HEK293 (cell line): ENCODE results near the gene C10orf67.

Source experiments
- CTCF ChIA-PET: fragments of 350-600 bp; formaldehyde crosslinking; extraction: SDS; loops from one replicate; lab custom pipeline; 2021; ENCODE audit warnings: antibody characterized with exemption; lab: Yijun Ruan, JAX
- POLR2A ChIA-PET: fragments of 300-600 bp; formaldehyde crosslinking; extraction: SDS; loops from one replicate; lab custom pipeline; 2020; ENCODE audit warnings: antibody characterized with exemption, inconsistent platforms; lab: Yijun Ruan, JAX
- H3K27ac ChIP-seq: fragments of 200-500 bp; sonication (Bioruptor generic); 2 replicates; pipeline ENCODE4 v1.5.1; 2014; ENCODE audit warnings: low read depth, low read length, control low read depth, inconsistent platforms; ENCODE audit errors: extremely low read depth
- H3K36me3 ChIP-seq, 2 experiments: fragments of 200-500 bp in 1 of 2; sonication (Bioruptor generic) in 1 of 2; 1 replicate in 1 of 2; 2 replicates in 1 of 2; pipeline ENCODE4 v1.5.1; 2014 to 2017; ENCODE audit warnings: inconsistent platforms in 2 of 2, low read length in 2 of 2; ENCODE audit not compliant: control insufficient read depth in 2 of 2, insufficient read depth in 1 of 2
- H3K4me1 ChIP-seq: fragments of 200-500 bp; sonication (Bioruptor generic); 2 replicates; pipeline ENCODE4 v1.5.1; 2014; ENCODE audit warnings: mild to moderate bottlenecking, low read length, inconsistent platforms; ENCODE audit not compliant: control insufficient read depth, insufficient read depth
- H3K4me3 ChIP-seq: 2 replicates; pipeline ENCODE4 v1.5.1; 2011; ENCODE audit warnings: low read depth, mild to moderate bottlenecking, control low read depth, low read length, moderate library complexity
- H3K9me3 ChIP-seq: fragments of 200-500 bp; sonication (Bioruptor generic); 2 replicates; pipeline ENCODE4 v1.5.1; 2014; ENCODE audit warnings: low read depth, low read length, inconsistent platforms; ENCODE audit not compliant: control insufficient read depth, insufficient read depth
- BCL11A ChIP-seq: fragments of 450-650 bp; formaldehyde crosslinking; IDR thresholded peaks from 2 replicates; pipeline ENCODE4 v1.5.1; 2016; ENCODE audit warnings: low read depth, missing biosample characterization, missing genetic modification characterization
- GLI4 ChIP-seq: fragments of 450-650 bp; formaldehyde crosslinking; IDR thresholded peaks from 2 replicates; pipeline ENCODE4 v1.5.1; 2016; ENCODE audit warnings: missing biosample characterization, missing genetic modification characterization
- GLIS1 ChIP-seq: fragments of 450-650 bp; formaldehyde crosslinking; IDR thresholded peaks from 2 replicates; pipeline ENCODE4 v1.5.1; 2016; ENCODE audit warnings: missing biosample characterization, missing genetic modification characterization
- IKZF3 ChIP-seq: fragments of 450-650 bp; IDR thresholded peaks from 2 replicates; pipeline ENCODE4 v1.5.0; 2018; ENCODE audit warnings: missing biosample characterization, mild to moderate bottlenecking, missing genetic modification characterization, moderate library complexity
- KLF1 ChIP-seq: fragments of 450-650 bp; formaldehyde crosslinking; IDR thresholded peaks from 2 replicates; pipeline ENCODE4 v1.5.1; 2016; ENCODE audit warnings: missing biosample characterization, missing genetic modification characterization
- KLF16 ChIP-seq: fragments of 450-650 bp; formaldehyde crosslinking; IDR thresholded peaks from 2 replicates; pipeline ENCODE4 v1.5.1; 2017; ENCODE audit warnings: missing biosample characterization, missing genetic modification characterization
- KLF7 ChIP-seq: fragments of 450-650 bp; formaldehyde crosslinking; IDR thresholded peaks from 2 replicates; pipeline ENCODE4 v1.5.1; 2016; ENCODE audit warnings: missing biosample characterization, missing genetic modification characterization, borderline replicate concordance
- SCRT2 ChIP-seq: fragments of 450-650 bp; formaldehyde crosslinking; IDR thresholded peaks from 2 replicates; pipeline ENCODE4 v1.5.1; 2016; ENCODE audit warnings: missing biosample characterization, missing genetic modification characterization
- YY1 ChIP-seq: fragments of 450-650 bp; formaldehyde crosslinking; IDR thresholded peaks from 2 replicates; pipeline ENCODE4 v1.5.1; 2018; ENCODE audit warnings: missing biosample characterization, missing genetic modification characterization
- ZFP3 ChIP-seq: fragments of 450-650 bp; formaldehyde crosslinking; IDR thresholded peaks from 2 replicates; pipeline ENCODE4 v1.5.1; 2016; ENCODE audit warnings: low read depth, missing biosample characterization, missing genetic modification characterization
- ZFP41 ChIP-seq: fragments of 450-650 bp; formaldehyde crosslinking; IDR thresholded peaks from 2 replicates; pipeline ENCODE4 v1.5.1; 2016; ENCODE audit warnings: missing biosample characterization, missing genetic modification characterization, borderline replicate concordance
- ZNF132 ChIP-seq: fragments of 450-650 bp; formaldehyde crosslinking; IDR thresholded peaks from 2 replicates; pipeline ENCODE4 v1.5.1; 2017; ENCODE audit warnings: missing biosample characterization, missing genetic modification characterization, borderline replicate concordance
- ZNF155 ChIP-seq: fragments of 450-650 bp; formaldehyde crosslinking; IDR thresholded peaks from 2 replicates; pipeline ENCODE4 v1.5.1; 2016; ENCODE audit warnings: missing biosample characterization, missing genetic modification characterization
- ZNF157 ChIP-seq: fragments of 450-650 bp; formaldehyde crosslinking; IDR thresholded peaks from 2 replicates; pipeline ENCODE4 v1.5.1; 2016; ENCODE audit warnings: missing biosample characterization, missing genetic modification characterization
- ZNF202 ChIP-seq: fragments of 450-650 bp; formaldehyde crosslinking; IDR thresholded peaks from 2 replicates; pipeline ENCODE4 v1.5.1; 2016; ENCODE audit warnings: missing biosample characterization, missing genetic modification characterization, borderline replicate concordance
- ZNF248 ChIP-seq: fragments of 450-650 bp; formaldehyde crosslinking; IDR thresholded peaks from 2 replicates; pipeline ENCODE4 v1.5.1; 2017; ENCODE audit warnings: missing biosample characterization, missing genetic modification characterization
- ZNF354C ChIP-seq: fragments of 450-650 bp; formaldehyde crosslinking; IDR thresholded peaks from 2 replicates; pipeline ENCODE4 v1.5.1; 2016; ENCODE audit warnings: missing biosample characterization, missing genetic modification characterization, low read depth, borderline replicate concordance
- ZNF426 ChIP-seq: fragments of 450-650 bp; formaldehyde crosslinking; IDR thresholded peaks from 2 replicates; pipeline ENCODE4 v1.5.1; 2017; ENCODE audit warnings: missing biosample characterization, missing genetic modification characterization, mild to moderate bottlenecking, inconsistent platforms, moderate library complexity
- ZNF510 ChIP-seq: fragments of 450-650 bp; formaldehyde crosslinking; IDR thresholded peaks from 2 replicates; pipeline ENCODE4 v1.5.1; 2018; ENCODE audit warnings: mild to moderate bottlenecking, missing genetic modification characterization, missing biosample characterization; ENCODE audit not compliant: insufficient replicate concordance
- ZNF521 ChIP-seq: fragments of 450-650 bp; formaldehyde crosslinking; IDR thresholded peaks from 2 replicates; pipeline ENCODE4 v1.5.1; 2017; ENCODE audit warnings: missing biosample characterization, mild to moderate bottlenecking, missing genetic modification characterization
- ZNF529 ChIP-seq: fragments of 450-650 bp; formaldehyde crosslinking; IDR thresholded peaks from 2 replicates; pipeline ENCODE4 v1.5.1; 2017; ENCODE audit warnings: missing genetic modification characterization, missing biosample characterization; ENCODE audit not compliant: insufficient replicate concordance
- ZNF544 ChIP-seq: fragments of 450-650 bp; formaldehyde crosslinking; IDR thresholded peaks from 2 replicates; pipeline ENCODE4 v1.5.0; 2017; ENCODE audit warnings: missing biosample characterization, missing genetic modification characterization
- ZNF549 ChIP-seq: fragments of 450-650 bp; IDR thresholded peaks from 2 replicates; pipeline ENCODE4 v1.5.1; 2018; ENCODE audit warnings: missing biosample characterization, missing genetic modification characterization, mild to moderate bottlenecking, inconsistent platforms, moderate library complexity
- ZNF585B ChIP-seq: fragments of 450-650 bp; formaldehyde crosslinking; IDR thresholded peaks from 2 replicates; pipeline ENCODE4 v1.5.1; 2016; ENCODE audit warnings: missing biosample characterization, missing genetic modification characterization
- ZNF629 ChIP-seq: fragments of 450-650 bp; formaldehyde crosslinking; IDR thresholded peaks from 2 replicates; pipeline ENCODE4 v1.5.1; 2017; ENCODE audit warnings: missing biosample characterization, missing genetic modification characterization
- ZNF664 ChIP-seq: fragments of 450-650 bp; formaldehyde crosslinking; IDR thresholded peaks from 2 replicates; pipeline ENCODE4 v1.5.1; 2016; ENCODE audit warnings: missing biosample characterization, missing genetic modification characterization
- ZNF776 ChIP-seq: fragments of 450-650 bp; formaldehyde crosslinking; IDR thresholded peaks from 2 replicates; pipeline ENCODE4 v1.5.0; 2017; ENCODE audit warnings: missing biosample characterization, missing genetic modification characterization, borderline replicate concordance
- ZNF791 ChIP-seq: fragments of 450-650 bp; formaldehyde crosslinking; IDR thresholded peaks from 2 replicates; pipeline ENCODE4 v1.5.1; 2016; ENCODE audit warnings: missing biosample characterization, missing genetic modification characterization
- ZNF837 ChIP-seq: fragments of 450-650 bp; formaldehyde crosslinking; IDR thresholded peaks from 2 replicates; pipeline ENCODE4 v1.5.1; 2016; ENCODE audit warnings: missing biosample characterization, missing genetic modification characterization
- ZSCAN16 ChIP-seq: fragments of 450-650 bp; formaldehyde crosslinking; IDR thresholded peaks from 2 replicates; pipeline ENCODE4 v1.5.1; 2016; ENCODE audit warnings: missing biosample characterization, missing genetic modification characterization

Gene C10orf67

DNA sequence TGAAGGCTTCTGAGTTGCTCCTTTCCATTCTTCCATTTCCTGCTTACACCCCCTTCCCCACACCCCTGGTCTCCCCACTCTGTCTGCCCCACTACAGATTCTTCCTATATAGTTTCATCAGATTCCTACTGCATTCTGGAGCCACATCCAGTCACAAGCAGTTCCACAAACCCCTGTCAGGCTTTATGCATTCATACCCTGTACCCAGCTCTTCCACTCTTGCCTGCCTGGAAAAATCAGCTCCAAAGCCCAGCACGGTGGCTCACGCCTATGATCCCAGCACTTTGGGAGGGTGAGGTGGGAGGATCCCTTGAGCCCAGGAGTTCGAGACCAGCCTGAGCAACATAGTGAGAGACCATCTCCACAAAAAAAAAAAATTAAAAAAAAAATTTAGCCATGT, 60.4 kb downstream of the C10orf67 start:
- TF ChIP-seq YY1 (tag by site-specific recombination) = no peak
- no peak for TF ChIP-seq ZNF837 (tag by site-specific recombination)
- no peak for TF ChIP-seq ZNF549
- no peak for TF ChIP-seq ZSCAN16 (tag by site-specific recombination)
- no peak for TF ChIP-seq ZNF529
- no peak for TF ChIP-seq ZNF544 (tag by site-specific recombination)
- no peak for TF ChIP-seq KLF7 (tag by site-specific recombination)
- no peak for TF ChIP-seq ZNF629 (tag by site-specific recombination)
- no peak for TF ChIP-seq ZNF791
- TF ChIP-seq ZNF426 (tag by site-specific recombination) = no peak
- TF ChIP-seq, all 188 proteins: peak for 0
- H3K9me3 ChIP-seq = no peaks in the 10 kb centered on the region
- H3K27ac ChIP-seq = no peak overlapping the region
- H3K36me3 ChIP-seq = no peaks in the 10 kb centered on the region
- POLR2A ChIA-PET = no interaction called here
- CTCF ChIA-PET = interaction anchor here (0.7 to 2.1 kb wide), 2 partner anchors 10 to 14 kb away, joined by 3 to 12 read pairs; no protein-coding TSS in a partner anchor
- H3K4me3 ChIP-seq = no peak overlapping the region
- no peaks in the 10 kb centered on the region for H3K4me1 ChIP-seq

DNA sequence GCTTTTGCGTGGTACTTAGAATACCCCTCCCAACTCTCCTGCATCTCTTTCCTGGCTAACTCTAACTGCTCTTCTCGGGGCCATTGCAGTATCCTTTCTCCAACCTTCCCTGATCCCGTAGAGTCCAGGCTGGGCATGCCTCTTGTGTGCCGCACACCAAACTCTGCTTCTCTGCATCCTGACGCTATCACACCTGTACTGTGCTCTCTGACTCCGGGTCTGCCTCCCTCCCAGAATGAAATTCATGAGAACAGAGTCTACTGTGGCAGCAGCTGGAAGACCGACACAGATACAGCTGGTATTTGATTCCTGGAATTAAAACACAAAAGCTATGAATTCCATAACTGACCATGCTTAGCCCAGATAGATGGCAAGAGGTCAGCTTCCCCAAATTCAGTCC, 60.9 kb downstream of the C10orf67 start:
- Histone ChIP-seq H3K36me3 (no peaks in the 10 kb centered on the region), H3K4me3 (no peak overlapping the region), H3K9me3 (no peaks in the 10 kb centered on the region), H3K4me1 (no peaks in the 10 kb centered on the region), H3K27ac (no peak overlapping the region)
- POLR2A ChIA-PET = no interaction called here
- CTCF ChIA-PET = interaction anchor here (0.7 to 6.5 kb wide), 2 partner anchors 10 to 13 kb away, joined by 3 to 42 read pairs; no protein-coding TSS in a partner anchor
- TF ChIP-seq ZFP41 (tag by site-specific recombination) = no peak
- TF ChIP-seq GLIS1 = no peak
- TF ChIP-seq GLI4 (tag by site-specific recombination) = no peak
- TF ChIP-seq ZNF248 (tag by site-specific recombination) = no peak
- no peak for TF ChIP-seq ZNF157 (tag by site-specific recombination)
- no peak for TF ChIP-seq ZNF585B
- TF ChIP-seq SCRT2 (tag by site-specific recombination) = no peak
- TF ChIP-seq KLF1 = no peak
- TF ChIP-seq ZNF521 (tag by site-specific recombination) = no peak
- TF ChIP-seq ZNF354C (tag by site-specific recombination) = no peak
- no peak for TF ChIP-seq ZNF202 (tag by site-specific recombination)
- TF ChIP-seq KLF16 (tag by site-specific recombination) = no peak
- TF ChIP-seq, all 188 proteins: peak for 0

DNA sequence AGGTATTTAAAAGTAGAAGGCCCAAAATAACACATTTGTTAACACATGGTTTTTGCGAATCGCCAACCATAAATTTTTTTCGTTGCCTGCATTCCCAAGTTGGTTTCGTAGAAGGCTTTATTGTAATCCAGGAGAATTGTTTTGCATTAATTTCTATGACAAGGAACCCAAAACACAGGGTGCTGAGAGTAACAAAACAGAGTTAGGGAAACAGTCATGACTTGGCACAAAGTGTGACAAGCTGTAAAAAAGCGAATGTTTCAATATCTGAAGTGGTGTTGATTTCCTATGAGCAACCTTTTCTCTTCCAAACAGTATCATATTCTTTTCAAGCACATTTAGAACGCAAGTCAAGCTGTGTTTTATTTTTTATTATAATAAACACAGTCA, 63.6 kb downstream of the C10orf67 start:
- POLR2A ChIA-PET = no interaction called here
- no peak overlapping the region for H3K27ac ChIP-seq
- no peak for TF ChIP-seq ZFP3
- no peak for TF ChIP-seq ZNF776
- no peak for TF ChIP-seq ZNF664 (tag by site-specific recombination)
- TF ChIP-seq IKZF3 (tag by site-specific recombination) = no peak
- TF ChIP-seq ZNF132 (tag by site-specific recombination) = no peak
- no peak for TF ChIP-seq ZNF155 (tag by site-specific recombination)
- no peak for TF ChIP-seq BCL11A (tag by site-specific recombination)
- no peak for TF ChIP-seq ZNF510 (tag by site-specific recombination)
- TF ChIP-seq, all 188 proteins: peak for 0
- no peaks in the 10 kb centered on the region for H3K36me3 ChIP-seq
- H3K9me3 ChIP-seq = no peaks in the 10 kb centered on the region
- no peaks in the 10 kb centered on the region for H3K4me1 ChIP-seq
- H3K4me3 ChIP-seq = no peak overlapping the region
- CTCF ChIA-PET = interaction anchor here (2.0 to 6.5 kb wide), 2 partner anchors 13 to 123 kb away, joined by 5 to 42 read pairs; no protein-coding TSS in a partner anchor
